Epithelial cell of esophagus (primary cell): ENCODE data around the gene RASL12.

Experiments
- DNase-seq: peaks from one replicate; pipeline ENCODE4 v3.0.0; 2010; ENCODE audit warnings: low read depth
- H3K4me3 ChIP-seq: 2 replicates; pipeline ENCODE4 v1.5.1; 2011; ENCODE audit warnings: mild to moderate bottlenecking, low read length, control low read depth
- TF ChIP-seq, protein P1 (sequence below): IDR thresholded peaks from 2 replicates; pipeline ENCODE4 v1.5.1; 2011; ENCODE audit warnings: low read depth, mild to moderate bottlenecking, low read length, control low read depth, inconsistent platforms; ENCODE audit not compliant: insufficient read depth; ENCODE audit errors: missing control alignments

Gene RASL12, protein sequence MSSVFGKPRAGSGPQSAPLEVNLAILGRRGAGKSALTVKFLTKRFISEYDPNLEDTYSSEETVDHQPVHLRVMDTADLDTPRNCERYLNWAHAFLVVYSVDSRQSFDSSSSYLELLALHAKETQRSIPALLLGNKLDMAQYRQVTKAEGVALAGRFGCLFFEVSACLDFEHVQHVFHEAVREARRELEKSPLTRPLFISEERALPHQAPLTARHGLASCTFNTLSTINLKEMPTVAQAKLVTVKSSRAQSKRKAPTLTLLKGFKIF

DNA sequence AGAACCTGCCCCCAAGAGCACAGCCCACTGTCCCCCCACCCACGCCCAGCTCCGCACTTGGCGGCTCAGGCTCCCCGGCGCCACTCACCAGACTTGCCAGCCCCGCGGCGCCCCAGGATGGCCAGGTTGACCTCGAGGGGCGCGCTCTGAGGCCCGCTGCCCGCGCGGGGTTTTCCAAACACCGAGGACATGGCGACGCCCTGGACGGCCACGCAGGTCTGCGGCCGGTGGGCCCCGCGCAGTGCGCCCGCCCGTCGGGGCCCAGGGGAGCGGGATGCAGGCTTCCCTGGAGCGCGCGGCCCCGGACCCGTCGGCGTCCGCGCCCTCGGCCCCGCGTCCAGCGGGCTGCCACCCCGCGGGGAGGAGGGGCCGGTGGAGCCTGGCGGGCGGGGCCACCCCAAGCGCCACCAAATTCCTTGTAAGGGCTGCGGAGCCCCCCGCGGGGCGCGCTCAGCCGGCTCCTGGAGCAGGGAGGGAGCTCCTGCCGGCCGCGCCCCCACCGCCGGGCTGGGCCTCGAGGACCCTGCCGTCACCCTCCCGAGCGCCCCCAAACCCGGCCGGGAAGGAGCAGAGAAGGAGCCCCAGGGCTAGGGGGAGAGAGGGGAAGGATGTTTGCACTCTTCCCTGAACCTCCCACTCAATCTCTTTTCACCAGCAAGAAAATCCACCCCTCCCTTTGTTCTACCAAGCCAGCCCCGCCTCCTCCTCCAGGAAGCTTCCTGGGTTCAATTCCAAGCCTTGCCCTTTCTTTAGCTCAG lies at the start of gene RASL12:
Gene RASL12 (minus strand): TSS at position 347 of the 758 bp plus-strand sequence. CDS start 156 bp downstream, at position 191.
- no peak within 1 kb of the TSS for H3K4me3 ChIP-seq
- TF ChIP-seq, protein P1, sequence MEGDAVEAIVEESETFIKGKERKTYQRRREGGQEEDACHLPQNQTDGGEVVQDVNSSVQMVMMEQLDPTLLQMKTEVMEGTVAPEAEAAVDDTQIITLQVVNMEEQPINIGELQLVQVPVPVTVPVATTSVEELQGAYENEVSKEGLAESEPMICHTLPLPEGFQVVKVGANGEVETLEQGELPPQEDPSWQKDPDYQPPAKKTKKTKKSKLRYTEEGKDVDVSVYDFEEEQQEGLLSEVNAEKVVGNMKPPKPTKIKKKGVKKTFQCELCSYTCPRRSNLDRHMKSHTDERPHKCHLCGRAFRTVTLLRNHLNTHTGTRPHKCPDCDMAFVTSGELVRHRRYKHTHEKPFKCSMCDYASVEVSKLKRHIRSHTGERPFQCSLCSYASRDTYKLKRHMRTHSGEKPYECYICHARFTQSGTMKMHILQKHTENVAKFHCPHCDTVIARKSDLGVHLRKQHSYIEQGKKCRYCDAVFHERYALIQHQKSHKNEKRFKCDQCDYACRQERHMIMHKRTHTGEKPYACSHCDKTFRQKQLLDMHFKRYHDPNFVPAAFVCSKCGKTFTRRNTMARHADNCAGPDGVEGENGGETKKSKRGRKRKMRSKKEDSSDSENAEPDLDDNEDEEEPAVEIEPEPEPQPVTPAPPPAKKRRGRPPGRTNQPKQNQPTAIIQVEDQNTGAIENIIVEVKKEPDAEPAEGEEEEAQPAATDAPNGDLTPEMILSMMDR: no peak
- DNase-seq: no peak

DNA sequence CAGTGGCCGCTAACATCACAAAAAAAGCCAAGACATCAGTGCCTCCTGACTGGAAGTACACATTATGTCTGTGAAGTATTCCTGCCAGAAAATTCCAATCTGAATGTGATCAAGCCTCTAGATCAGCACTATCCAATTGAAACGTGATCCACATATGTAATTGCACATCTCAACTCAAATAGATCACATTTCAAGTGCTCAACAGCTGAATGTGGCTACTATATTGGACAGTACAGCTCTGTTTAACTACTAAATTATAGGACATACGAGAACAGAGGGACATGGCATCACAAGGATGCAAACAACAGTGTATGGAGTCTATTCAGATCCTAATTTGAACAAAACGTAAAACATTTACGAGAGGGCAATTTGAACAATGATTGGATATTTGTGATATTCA lies 47.8 kb upstream of the RASL12 start:
- H3K4me3 ChIP-seq: no peak overlapping the region
- DNase-seq: no peak
- TF ChIP-seq, protein P1: no peak

DNA sequence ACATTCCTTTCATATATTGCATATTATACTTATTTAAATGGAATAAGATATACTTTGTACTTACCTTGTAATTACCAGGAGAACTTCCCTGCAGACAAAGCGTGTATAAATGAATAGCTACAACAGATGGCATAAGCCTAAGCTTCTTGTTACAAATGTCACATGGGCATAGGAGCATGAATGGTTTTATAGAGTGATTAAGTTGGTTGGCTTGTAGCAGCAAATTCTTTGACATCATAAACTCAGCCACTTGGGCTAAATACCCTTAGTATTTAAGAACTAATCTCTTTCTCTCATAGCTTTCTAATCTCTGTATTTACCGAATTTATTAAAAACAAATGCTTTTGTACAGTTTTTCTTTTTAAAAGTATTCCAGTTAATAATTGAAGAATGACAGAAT lies 47.3 kb upstream of the RASL12 start, which contains the start of gene UBAP1L:
Gene UBAP1L (minus strand): TSS at position 115 of the 400 bp plus-strand sequence. CDS start 8,985 bp downstream, outside the sequence.
- H3K4me3 ChIP-seq: no peak within 1 kb of the TSS
- no peak for DNase-seq

DNA sequence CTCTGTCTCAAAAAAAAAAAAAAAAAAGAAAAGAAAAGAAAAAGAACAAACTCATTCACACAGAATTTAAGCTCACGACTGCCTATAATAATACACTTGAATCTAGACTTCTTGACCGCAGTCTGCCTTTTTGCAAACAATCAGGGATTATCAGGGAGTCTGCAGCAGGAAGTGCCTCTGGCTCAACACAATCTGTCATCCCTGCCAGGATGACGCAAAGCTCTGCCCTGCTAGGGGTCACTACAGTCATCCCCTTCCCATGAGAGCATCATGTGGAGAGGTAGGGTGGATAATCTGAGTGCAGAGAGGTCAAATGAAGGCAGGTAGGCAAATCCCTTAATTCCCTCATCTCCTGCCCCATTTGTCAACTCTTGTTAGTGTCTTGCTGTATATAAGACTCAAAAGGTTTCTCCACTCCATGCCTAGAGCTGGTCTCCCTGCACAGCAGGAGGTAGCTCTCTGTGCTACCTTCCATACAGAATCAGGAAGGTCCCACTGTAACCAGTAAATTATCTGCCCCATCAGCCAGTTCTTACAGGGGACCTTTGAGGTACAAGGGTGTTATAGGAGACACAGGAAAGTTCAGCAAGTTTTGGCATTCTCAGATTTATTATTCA lies 43.0 kb upstream of the RASL12 start:
- DNase-seq: peak; percentile 76
- TF ChIP-seq, protein P1: no peak
- H3K4me3 ChIP-seq: no peak overlapping the region

More for the DNA sequence above, 47.3 kb upstream of the RASL12 start, which contains the start of gene UBAP1L:
- TF ChIP-seq, protein P1: no peak

DNA sequence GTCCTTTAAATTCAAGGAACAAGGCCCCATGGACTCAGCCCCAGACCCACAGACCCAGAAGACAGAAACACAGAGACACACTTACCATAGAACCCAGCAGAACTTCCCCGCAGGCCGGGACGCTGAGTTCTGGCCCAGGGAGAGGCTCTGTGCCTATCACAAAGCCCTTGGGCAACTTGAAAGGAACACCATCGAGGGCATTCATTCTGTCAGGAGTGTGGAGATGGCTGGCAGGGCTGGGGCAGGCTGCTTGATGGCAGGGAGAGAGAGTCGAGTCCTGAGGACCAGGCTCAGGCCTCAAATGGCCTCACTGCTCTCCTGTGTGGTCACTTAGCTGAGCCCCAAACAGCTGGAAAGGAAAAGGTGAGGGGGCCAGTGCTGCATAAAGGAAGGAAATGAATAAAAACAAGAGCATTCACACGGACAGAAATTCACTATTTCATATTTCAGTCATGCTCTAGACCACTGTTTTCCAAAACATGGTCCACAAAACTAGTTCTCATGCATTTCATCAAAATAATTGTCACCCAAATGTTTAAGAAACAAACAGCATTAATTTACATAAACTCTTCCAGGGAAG lies 38.3 kb upstream of the RASL12 start:
- no peak for DNase-seq
- TF ChIP-seq, protein P1: no peak

DNA sequence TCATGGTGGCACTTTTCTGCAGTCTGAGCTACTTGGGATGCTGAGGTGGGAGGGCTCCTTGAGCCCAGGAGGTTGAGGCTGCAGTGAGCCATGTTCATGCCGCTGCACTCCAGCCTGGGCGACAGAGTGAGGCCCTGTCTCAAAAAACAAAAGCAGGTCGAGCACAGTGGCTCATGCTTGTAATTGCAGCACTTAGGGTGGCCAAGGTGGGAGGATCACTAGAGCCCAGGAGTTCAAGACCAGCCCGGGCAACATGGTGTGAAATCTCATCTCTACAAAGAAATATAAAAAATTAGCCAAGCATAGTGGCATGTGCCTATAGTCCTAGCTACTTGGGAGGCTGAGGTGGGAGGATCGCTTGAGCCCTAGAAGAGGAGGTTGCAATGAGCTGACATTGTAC lies 37.2 kb upstream of the RASL12 start:
- no peak overlapping the region for H3K4me3 ChIP-seq
- DNase-seq: no peak
- TF ChIP-seq, protein P1: no peak

More for the DNA sequence above, 38.3 kb upstream of the RASL12 start:
- no peak overlapping the region for H3K4me3 ChIP-seq
